Stimulated activated CD8-positive, alpha-beta memory T cell treated with anti-CD3 and anti-CD28 coated beads, Interleukin-7, amount 100 ng/mL, for 1 hour (primary cell): Measurements from ENCODE around the gene FDXR.
A peak's percentile ranks its signal among the peaks of the same experiment; 100 is the strongest.

Experiments used
- DNase-seq, 2 donors: peaks; one replicate each; pipeline ENCODE4 v3.0.0-alpha.2; 2020; ENCODE audit warnings: low read depth in 2 of 2

Gene FDXR

DNA sequence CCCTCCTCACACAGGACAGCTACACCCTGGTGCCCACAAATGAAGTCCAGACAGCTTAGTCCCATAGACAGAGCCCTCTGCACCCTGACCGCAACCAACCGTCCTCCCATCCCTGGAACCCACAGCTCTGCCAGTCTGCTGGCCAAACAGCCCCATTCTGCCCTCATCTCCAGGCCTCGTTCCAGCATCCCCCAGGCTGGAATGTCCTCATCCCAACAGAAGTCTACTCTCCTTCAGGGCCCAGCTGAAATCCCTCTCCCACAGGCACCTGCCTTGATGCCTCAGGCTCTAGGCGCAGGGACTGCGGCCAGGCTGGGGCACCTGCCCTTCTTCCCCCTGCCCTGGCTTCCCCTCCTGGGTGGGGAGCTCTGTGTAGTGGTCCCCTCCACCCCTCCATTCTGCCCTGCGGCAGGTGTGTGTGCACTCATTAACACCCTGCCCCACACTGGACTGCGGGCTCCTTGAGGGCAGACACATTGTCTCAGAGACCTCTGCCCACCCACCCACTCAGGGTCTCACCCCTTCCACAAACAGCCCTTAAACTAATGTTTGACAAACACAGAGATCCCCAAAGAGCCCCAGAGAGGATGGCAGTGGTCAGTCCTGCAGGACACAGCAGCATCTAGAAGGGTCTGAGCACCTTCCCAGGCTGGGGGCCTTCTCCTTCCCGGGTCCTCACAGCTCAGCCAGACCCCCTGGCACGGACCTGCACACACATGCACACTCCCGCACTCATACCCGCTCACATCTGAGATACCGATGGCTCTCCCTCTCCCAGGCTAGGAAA, 13.9 kb downstream of the FDXR start:
- DNase-seq, result no peak

DNA sequence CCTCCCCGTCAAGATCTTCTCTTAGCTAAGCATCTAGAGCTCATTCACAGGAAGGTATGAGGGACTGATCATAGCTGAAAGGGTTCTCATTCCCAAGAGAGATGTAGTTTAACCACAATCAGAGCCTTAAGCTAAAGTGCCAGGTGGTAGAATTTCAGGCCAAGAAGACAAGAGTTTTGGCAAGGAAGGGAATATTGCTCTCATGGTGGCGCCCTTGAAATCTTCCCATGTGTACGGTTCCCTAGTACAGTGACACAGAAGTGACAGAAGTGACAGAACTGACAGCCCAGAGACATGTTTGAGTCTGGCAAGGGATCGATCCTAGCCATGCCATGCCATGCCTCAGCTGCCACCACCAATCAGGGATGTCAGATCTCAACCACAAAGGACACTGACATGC, 15.6 kb downstream of the FDXR start:
- DNase-seq, result no peak

DNA sequence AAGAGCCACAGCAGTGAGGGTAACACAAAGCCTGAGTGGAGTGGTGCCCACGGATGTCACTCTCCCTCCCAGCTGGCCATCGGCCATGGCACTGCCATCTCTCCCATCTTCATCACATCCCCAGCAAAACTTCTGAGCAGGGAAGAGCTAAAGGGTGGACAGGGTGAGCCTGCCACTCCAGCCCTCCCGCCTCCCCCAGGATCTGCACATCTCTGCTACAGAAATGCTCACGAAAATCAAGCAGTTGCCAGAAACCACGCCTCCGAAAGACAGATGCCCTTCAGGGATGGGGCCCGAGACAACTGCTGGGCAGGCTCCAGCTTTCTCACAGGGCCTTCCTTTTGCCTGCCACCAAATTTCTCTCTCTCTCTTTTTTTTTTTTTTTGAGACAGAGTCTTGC, 16.7 kb downstream of the FDXR start:
- no peak for DNase-seq

DNA sequence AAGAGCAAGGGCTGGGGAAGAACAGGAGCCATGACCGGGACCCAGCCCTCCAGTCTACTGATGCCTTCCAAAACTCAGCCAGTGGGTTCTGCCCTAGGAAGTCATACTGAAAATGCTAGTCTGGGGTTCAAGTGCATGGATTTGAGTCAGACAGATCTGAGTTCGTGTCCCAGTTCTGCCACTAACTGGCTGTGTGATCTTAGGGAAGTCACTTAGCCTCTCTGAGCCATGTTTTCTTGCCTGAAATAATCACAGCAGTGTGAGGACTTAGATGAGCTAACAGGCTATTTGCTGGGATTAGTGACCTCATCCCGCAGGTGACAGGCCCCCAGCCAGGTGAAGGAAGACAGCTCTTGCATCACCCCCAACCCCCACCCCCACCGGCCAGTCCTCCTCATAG, 17.5 kb downstream of the FDXR start:
- DNase-seq, result no peak

DNA sequence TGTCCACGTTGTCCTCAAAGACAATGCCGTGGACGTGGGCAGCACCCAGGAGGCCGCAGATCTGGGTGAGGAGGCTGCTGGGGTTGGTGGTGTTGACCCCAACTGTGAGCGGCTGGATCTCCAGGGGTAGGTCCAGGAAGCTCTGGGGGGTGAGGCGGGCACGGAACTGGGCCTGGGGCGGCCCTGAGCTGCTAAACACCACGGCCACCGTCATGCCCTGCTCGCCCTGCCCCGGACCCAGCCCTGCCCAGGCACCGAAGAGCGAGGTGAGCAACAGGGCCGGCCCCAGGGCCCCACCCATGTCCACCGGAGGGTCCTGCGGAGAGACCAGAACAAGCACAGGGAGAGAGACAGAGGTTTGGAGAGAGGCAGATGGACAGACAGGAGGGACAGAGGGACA, 18.0 kb downstream of the FDXR start:
- no peak for DNase-seq

DNA sequence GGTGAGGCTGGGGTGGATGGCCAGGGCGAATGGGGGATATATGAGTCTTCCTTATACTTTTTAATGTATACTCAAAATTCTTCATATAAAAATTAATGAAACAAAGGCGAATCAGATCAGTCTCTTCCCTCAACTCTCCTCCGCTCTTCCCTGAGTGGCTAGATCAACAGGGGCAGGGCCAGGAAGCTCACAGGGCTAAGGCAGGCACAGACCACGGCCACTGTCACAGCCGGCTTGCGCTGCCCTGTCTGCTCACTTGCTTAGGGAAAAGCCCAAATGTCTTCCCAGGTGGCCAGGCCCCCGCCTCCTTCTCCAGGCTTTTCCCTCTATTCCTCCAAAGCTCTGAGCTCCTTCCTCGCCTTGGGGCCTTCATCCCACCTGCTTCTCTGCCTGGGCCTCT, 19.1 kb downstream of the FDXR start:
- no peak for DNase-seq

DNA sequence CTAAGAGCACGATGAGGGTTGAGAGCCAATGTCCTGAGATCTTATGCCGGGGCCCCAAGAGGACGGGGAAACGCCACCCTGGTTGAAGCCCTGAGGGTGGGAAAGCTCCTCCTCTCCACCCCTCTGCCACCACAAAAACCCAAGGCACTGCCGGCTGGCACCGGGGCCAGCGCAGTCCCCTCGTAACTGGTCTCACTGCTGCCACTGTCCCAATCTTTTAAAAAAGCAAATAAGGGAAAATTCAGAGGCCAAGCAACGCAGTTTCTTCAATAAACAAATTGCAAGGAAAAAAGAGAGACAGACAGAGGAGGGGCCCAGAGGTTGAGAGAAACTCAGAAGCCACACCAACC, 19.8 kb downstream of the FDXR start:
- no peak for DNase-seq

DNA sequence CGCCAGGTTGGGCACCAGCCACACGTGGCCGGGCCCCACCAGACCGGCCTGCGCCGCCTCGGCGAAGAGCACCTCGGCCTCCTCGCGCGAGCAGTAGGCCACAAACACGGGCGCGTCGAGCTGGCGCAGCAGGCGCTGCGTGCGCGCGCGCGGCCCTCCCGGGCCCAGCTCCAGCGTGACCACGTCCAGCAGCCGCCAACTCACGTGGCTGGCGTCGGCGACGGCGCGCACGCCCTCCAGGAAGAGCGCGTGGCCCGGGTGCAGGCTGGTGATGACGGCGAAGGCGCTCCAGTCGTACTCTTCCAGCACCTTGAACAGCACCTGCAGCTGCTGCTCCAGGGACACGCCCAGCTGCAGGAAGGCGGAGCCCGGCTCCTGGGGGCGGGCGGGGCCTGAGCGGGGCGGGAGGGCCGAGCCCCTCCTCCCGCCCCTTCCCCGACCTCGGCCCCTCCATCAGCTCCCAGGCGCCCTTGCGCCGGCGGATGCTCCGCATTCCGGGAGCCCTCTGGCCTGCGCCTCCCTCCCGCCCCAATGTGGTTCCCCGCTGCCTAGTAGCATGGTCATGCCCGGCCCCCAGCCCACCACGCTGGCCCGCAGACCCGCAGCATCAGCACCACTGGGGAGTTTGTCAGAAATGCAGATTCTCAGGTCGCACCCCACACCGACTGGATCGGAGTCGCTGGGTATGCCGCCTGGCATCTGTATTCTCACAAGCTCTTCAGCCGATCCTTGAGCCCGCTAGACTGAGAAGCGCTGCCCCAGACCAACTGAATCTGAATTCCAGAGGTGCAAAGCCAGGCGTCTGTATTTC, 20.4 kb downstream of the FDXR start:
- DNase-seq, result peak in 1 of 2 donors; percentile 19

DNA sequence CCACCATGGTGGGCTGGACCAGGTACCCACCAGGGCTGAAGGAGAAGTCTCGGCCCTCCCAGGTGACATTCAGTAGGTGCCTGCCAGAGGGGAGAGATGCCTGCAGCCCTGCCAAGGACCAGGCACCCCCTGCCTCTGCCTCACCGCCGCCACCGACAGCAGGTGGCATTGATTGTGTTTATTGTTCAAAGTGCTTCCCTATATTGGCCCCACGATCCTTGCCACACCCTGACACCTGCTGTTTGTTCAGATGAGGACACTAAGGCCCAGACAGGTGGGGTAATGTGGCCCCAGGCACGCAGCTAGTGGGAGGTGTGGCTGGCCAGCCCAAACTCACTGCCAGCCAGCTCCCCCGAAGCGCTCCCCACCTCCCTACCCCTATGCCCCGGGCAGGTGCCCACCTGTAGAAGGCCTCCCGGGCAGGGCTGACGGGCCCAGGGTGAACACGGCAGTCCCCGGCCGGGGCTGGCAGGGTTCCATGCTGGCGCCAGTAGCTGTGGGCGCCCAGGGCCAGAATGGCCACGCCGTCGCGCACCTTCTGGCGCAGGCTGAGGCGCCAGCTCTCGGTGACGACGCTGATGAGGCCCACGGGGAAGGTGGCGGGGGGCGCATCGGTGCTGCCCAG, 21.1 kb downstream of the FDXR start:
- no peak for DNase-seq

DNA sequence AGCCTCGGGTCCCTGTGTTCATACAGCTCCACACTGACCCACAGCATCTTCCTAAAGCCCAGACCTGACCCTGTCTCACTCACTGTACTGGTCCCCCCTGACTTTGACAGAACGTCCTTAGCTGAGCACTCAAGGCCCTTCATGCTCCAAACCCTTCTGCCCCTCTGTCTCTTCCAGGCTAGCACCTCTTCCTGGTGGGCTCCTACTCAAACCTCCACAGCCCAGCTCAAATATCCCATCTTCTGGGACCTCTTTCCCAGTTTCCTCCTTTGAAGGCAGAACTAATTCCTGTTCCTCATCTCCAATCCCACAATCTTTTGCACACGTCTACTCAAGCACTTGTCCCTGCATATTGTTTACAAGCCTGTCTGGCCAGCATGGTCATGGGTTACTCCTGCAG, 21.9 kb downstream of the FDXR start:
- DNase-seq, result no peak

DNA sequence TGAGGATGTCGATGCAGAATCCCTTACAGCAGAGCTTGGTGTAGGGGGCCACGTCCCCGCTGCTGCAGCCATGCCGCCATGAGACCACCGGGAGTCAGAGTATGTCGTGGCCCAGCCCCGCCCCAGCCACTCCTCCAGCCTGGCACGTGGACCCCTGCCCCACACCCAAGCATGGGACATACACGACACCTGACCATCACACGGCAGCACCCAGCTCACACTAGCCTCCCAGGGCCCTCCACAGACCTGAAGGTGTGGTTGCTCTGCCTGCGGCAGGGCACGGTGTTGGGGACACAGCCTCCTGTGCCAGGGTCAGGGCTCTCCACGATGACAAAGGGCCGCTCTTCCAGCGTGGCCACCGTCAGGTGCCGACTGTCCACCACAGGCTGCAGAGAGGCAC, 22.5 kb downstream of the FDXR start:
- no peak for DNase-seq

DNA sequence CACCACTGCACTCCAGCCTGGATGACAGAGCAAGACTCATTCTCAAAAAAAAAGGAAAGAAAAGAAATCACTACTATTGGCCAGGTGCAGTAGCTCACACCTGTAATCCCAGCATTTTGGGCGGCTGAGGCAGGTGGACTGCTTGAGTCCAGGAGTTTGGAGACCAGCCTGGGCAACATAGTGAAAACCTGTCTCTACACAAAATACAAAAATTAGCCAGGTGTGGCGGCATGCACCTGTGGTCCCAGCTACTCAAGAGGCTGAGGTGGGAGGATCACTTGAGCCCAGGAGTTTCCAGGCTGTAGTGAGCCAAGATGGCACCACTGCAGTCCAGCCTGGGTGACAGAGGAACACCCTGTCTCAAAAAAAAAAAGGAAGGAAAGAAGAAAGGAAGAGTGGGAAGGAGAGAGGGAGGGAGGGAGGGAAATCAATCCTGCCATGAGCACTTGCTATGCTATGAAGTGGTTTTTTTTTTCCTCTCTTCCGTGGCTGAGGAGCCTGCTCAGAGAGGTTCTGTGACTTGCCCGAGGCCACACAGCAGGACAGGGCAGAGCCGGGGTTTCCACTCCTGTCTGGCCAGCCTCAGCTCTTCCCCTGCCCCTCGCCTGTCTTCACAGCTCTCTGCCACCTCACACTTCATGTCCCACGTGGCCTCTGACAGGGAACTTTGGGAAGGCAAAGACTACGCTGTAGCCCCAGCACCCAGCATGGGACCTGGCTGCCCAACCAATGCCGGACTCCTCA, 24.0 kb downstream of the FDXR start:
- DNase-seq, result no peak

DNA sequence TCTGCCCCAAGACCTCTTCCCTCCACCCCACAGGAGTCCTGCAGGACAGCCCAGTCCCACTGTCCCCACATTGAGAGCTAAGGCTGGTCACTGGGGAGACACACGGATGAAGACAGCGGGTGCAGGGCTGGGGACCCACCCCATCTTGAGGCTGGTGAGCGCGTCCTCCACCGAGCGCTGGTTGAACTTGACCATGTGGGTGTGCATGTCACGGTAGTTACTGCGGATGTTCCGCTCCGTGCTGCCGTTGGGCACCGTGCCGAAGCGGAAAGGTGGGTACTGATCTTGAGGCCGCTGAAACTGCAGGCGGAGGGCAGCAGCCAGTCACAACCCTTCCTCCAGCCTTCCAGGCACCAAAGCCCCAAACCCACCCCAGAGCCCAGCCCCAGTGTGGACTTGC, 26.2 kb downstream of the FDXR start:
- no peak for DNase-seq

DNA sequence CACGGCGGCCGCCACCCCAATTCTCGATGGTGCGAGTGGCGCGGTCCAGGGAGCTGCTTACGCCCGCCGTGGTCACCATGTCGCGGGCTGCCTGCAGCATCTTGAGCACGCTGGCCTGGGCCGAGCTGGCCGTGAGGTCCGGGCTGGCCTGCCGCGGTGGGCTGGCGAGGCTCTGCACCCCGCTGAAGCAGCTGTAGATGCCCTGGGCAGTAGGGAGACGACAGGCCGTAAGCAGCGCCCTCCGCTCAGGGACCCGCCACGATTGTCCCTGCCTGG, 29.5 kb downstream of the FDXR start:
- no peak for DNase-seq

DNA sequence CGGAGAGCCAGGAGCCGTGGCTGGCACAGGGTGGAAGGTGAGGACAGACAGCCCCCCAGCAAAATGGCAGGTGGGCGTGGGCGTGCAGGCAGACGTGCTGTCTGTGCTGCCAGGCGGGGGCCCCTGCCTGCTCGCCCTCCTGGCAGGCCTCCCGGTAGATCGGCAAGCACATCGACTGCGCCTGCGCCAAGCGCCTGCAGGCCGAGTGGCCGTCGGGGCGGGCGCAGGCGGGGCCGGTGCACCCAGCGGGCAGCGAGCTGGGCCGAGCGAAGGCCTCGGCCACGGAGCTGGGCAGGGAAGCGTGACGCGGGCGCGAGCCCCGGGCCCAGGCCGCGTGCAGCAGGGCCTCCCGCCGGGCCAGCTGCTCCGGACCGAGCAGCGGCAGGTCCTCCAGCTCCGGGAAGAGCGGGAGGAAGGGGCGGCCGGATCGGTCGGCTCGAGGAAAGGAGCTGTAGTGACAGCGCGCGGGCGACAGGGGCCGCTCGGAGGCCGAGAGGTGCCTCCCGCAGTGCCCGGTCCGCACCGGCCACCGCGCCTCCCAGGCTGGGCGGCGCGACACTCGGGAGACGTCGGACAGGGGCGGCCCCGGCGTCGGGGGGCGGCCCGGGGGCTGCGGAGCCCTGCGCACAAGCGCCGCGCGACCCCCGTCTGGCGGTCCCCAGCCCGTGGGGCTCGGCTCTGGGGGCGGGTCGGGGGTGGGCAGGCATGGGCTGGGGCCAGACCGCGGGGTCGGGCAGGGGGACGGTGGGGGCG, 30.0 kb downstream of the FDXR start:
- no peak for DNase-seq

DNA sequence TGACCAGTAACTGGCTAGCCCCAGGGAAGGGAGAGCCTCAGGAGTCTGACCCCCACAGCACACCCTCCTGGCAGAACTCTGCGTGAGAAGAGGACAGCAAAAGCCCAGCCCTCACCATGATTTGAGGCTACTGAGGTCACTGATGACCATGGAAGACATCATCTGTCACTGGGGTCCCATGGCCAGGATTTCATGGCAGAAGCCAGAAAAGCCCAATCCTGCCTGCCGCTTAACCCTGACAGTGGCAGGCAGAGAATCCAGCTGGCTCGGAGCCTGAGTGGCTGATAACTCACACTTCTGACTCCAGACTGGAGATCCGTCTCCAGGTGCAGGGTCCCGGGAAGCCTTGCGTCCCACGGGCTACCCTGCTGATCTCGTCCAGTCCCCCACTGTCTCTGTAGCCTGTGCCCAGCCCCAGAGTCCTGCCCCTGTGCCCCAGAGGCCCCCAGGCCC, 30.6 kb downstream of the FDXR start:
- no peak for DNase-seq

DNA sequence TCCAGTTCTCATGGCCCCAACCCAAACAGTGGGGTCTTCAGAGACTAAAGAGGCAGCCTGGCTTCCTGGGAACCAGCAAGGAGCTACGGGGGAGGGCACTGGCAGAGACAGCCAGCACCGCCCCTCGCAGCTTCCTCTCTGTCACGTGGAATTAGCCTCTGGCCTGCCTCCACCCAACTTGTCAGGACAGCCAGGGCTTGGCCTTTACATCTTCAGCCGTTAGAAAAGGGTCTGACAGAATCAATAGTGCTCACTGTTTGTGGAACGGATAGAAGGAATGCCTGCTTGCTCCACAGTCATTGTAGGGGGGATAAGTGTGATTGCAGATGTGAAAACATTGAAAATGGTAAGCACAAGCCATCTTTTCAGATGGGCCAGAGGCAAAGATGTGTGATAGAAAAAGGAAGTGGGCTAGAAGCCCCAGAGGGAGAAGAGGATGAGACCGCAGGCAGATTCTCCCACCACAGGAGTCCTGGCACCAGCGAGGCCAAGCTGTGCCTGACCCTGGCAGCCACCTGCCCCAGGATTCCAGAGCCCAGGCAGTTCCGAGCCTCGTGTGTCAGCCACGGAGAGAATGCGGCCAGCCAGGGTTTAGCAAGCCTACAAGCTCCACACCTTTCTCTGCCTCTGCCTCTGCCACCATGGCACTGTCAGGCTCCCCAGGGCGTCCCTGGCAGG, 31.7 kb downstream of the FDXR start:
- no peak for DNase-seq

DNA sequence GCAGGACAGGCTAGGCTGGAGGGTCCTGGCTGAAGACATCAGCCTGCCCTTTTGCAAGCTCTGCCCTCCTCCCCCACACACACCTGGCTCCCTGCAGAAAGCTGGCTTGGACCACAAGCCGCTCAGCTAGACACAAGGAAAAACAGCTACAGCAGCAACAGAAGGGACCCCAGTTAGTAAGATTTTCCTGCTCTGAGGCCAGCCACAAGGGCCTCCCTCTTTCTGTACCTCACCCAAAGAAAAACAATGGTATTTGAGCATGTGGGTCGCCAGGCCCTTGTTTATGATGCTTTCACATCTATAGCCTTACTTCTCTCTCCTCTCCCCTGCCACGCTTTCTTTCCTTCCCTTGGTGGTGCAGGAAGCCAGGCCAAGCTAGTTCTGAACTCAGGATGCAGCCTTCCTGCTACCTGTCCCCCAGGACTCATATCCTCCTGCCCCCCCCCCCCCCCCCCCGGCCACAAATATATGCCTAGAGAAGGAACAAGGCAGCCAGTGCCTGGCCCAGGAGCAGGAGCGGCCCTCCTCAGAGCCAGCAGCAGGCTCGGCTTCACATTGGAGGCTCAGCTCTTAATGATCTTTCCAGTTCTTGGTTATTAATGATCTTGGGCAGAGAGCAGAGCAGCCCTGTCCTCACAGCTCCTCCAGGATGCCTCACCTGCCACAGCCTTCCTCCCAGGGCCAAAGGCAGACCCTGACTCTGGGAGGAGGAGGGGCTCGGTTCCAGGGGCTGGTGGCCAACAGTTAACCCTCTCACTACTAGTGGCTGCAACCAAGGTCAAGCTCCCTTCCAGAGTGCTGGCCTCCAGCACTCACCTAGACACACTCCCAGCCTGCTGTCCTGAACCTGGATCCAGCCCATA, 32.6 kb downstream of the FDXR start:
- DNase-seq, result no peak

DNA sequence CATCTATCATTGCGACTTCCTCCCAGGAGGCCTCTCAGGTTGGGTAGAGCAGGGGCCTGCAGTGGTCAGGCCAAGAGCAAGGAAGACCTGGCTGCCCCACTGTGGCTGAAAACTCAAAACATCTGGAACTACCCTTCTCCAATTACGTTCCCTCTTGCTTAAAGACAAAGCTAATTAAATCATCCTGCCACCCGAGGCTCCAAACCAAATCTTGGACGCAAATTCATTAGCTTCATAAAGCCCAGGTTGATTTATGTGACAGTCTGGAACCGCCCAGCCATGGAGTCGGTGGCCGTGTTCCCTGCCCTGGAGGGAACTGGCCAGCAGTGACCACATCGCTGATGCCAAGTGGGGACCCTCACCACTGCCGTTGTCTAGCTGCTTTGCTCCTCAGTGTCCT, 34.5 kb downstream of the FDXR start:
- no peak for DNase-seq
